Measurements from ENCODE around the gene COPE.

The COPE gene

GRCh38 chr19:18863843-18864362 is 55.3 kb downstream of the COPE start:
- H3K4me1 ChIP-seq: no peaks in the 10 kb centered on the region
- no peak overlapping the region for H2AFZ ChIP-seq
- H3K79me2 ChIP-seq: peaks cover 39% of the 10 kb centered on the region
- H3K9me3 ChIP-seq (ENCODE audit: control insufficient read depth, low read length): no peaks in the 10 kb centered on the region
- H3K4me2 ChIP-seq (ENCODE audit: low read length): no peak overlapping the region
- H3K27me3 ChIP-seq (ENCODE audit: control insufficient read depth, insufficient read depth, low read length): no peaks in the 10 kb centered on the region
- no peak overlapping the region for H3K9ac ChIP-seq
- no peaks in the 10 kb centered on the region for H3K36me3 ChIP-seq (ENCODE audit: control insufficient read depth, insufficient read depth, low read length)
- H3K4me3 ChIP-seq (ENCODE audit: low read depth, low read length): no peak overlapping the region
- TF ChIP-seq CTCF (IDR thresholded peaks at IDR 0.05): no peak
- no peak overlapping the region for H3K27ac ChIP-seq

- Histone ChIP-seq H3K79me2 (peaks cover 41% of the 10 kb centered on the region), H3K4me1 (no peaks in the 10 kb centered on the region), H3K4me3 (ENCODE audit: low read depth, low read length) (no peak overlapping the region), H3K27ac (no peak overlapping the region), H3K36me3 (ENCODE audit: control insufficient read depth, insufficient read depth, low read length) (no peaks in the 10 kb centered on the region), H3K4me2 (ENCODE audit: low read length) (no peak overlapping the region), H2AFZ (no peak overlapping the region), H3K9me3 (ENCODE audit: control insufficient read depth, low read length) (no peaks in the 10 kb centered on the region), H3K9ac (no peak overlapping the region), H3K27me3 (ENCODE audit: control insufficient read depth, insufficient read depth, low read length) (no peaks in the 10 kb centered on the region)
- no peak for TF ChIP-seq CTCF (IDR thresholded peaks at IDR 0.05)
Measured at GRCh38 chr19:18862976-18863842, 56.0 kb downstream of the COPE start.

- H3K27me3 ChIP-seq (ENCODE audit: control insufficient read depth, insufficient read depth, low read length): no peaks in the 10 kb centered on the region
- no peak overlapping the region for H3K4me3 ChIP-seq (ENCODE audit: low read depth, low read length)
- H3K9ac ChIP-seq: no peak overlapping the region
- H3K4me1 ChIP-seq: no peaks in the 10 kb centered on the region
- no peaks in the 10 kb centered on the region for H3K9me3 ChIP-seq (ENCODE audit: control insufficient read depth, low read length)
- no peak overlapping the region for H3K4me2 ChIP-seq (ENCODE audit: low read length)
- H2AFZ ChIP-seq: no peak overlapping the region
- no peaks in the 10 kb centered on the region for H3K36me3 ChIP-seq (ENCODE audit: control insufficient read depth, insufficient read depth, low read length)
- H3K79me2 ChIP-seq: peaks cover 48% of the 10 kb centered on the region
- no peak for TF ChIP-seq CTCF (IDR thresholded peaks at IDR 0.05)
- H3K27ac ChIP-seq: no peak overlapping the region
Measured at GRCh38 chr19:18861917-18862316, 57.3 kb downstream of the COPE start.

GRCh38 chr19:18861235-18861634 is 58.0 kb downstream of the COPE start:
- Histone ChIP-seq H2AFZ (no peak overlapping the region), H3K27me3 (ENCODE audit: control insufficient read depth, insufficient read depth, low read length) (no peaks in the 10 kb centered on the region), H3K4me2 (ENCODE audit: low read length) (no peak overlapping the region), H3K4me3 (ENCODE audit: low read depth, low read length) (no peak overlapping the region), H3K9ac (no peak overlapping the region), H3K9me3 (ENCODE audit: control insufficient read depth, low read length) (no peaks in the 10 kb centered on the region), H3K36me3 (ENCODE audit: control insufficient read depth, insufficient read depth, low read length) (no peaks in the 10 kb centered on the region), H3K27ac (no peak overlapping the region), H3K79me2 (peaks cover 53% of the 10 kb centered on the region), H3K4me1 (no peaks in the 10 kb centered on the region)
- no peak for TF ChIP-seq CTCF (IDR thresholded peaks at IDR 0.05)
